ENCODE results near the gene TBX18.

TBX18 gene

DNA sequence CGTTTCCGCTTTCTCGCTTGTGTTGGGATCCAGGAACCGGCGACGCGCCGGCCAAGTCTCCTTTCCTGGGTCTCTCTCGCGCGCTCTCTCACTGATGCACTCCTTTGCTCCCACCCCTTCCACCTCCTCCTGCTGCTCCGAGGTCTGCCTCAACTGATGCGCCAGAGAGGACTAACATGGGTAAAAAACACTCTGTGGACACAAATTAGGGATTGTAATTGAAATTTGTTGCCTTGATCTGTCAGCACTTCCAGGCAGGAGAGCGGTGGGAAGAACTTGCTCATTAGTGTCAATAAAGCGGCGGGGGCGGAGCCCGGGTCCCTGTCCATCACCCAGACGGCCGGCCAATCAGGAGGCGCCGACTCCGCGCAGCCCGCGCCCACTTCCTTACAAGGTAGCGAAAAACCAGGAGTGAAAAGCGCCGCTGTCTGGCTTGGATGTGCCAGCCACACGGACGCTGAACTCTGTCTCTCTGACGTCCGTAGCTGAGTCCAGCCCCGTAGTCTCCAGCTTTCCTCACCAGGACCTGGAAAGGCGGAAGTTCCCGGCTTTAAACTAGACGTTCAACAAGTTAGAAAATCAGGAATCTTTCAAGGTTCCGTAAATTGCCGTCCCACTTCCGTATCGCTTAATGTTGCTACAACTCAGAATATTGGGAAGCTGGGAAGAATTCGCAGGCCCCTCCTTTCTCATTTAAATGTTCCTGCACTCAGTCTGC, at the start of gene TBX18:
Gene TBX18, minus strand, starts transcription at position 267 of the 718 bp plus-strand sequence. CDS start 417 bp downstream, outside the sequence.
- peak; percentile 81 for DNase-seq

DNA sequence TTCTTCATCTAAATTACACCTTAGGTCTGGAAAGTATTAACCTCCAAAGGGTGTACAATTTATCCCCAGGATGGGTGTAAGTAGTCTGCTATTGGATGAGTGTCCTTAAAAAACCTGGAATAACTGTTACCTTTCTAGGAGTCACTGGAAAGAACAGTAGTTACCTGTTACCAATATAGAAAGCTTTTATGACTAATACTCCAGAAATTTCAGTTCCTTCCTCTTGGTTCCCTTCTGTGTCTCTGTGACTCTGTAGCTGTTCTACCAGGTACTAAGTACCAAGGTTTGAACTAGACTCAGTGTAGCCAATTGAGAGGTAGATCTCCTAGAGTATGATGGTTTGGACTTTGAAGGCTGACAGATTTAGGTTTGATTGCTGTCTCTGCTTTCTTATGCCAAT, 47.0 kb upstream of the TBX18 start:
- no peak for DNase-seq

DNA sequence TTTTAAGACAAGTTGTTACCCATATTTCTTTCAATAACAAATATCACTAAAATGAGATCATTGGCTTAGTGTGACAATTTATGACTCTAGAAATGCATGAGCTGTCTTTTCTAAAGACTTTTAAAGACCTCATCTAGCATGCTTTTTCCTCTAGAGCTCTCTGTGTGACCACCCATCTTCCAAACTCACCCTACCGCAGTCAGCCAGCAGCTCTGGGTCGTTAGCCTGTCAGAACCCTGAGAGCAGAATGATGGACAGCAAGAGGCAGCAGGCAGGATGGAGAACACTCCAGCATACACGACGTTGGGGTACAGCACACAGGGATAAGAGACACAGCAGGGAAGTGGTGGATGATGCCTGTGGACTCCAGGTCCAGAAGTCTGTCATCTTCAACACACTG, 45.1 kb upstream of the TBX18 start:
- no peak for DNase-seq

DNA sequence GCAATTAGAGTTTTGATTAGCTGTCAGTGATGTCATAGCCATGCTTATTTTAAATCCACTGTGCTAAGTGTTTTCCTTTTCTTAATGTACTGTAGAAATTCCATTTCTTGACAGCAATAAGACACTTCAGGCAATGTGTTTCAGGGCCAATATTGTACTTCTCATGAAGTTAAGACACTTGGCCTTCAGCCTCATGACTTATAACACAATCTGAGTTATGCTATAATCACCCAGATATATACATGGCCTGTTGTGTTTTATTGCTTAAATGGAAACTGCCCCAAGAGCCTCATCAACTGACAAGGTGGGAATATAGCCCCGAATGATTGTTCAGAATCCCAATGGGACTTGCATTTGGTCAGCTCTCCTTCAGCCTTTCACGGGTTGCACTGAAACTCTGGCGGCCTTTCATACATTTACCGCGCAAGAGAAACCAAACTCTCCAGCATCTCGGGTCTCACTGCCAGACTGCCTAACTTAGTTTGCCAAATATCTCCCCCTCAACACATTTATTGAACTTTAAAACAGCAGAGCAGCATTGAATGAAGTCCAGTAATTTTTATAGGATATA, 44.2 kb upstream of the TBX18 start:
- DNase-seq: no peak

DNA sequence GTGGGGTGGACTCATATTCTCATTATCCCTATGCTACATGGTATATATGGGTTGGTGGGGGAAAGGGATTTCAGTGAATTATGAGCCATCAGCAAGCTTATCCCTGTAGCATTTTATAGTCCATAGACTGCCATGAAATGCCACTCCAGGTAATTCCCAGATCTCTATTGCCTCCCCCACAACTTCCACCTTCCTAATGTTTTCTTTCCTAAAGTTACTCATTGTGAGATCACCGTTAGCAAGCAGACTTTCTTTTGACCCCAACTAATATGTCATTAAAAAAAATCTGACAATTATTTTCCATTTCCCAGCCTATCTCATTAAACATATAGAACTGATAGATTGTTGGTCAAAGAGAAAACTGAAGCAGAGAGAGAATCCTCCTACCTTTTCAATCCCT, 40.7 kb upstream of the TBX18 start:
- DNase-seq: no peak

DNA sequence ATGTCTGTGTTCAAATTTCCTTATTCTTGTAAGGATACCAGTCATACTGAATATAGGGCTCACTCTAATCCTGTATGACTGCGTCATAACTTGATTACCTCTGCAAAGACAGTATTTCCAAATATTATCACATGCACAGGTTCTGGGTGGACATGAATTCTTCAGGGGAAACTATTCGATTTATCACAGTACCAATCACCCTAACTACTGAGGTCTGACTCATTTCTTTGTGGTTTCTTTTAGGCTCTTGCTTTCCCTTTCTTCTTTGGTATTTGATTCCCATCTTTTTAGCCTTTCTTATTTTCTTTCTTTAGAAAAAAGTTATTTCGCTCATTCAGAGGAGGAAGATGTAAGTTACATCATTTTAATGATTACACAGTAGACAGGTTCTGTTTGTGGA, 40.3 kb upstream of the TBX18 start:
- no peak for DNase-seq

DNA sequence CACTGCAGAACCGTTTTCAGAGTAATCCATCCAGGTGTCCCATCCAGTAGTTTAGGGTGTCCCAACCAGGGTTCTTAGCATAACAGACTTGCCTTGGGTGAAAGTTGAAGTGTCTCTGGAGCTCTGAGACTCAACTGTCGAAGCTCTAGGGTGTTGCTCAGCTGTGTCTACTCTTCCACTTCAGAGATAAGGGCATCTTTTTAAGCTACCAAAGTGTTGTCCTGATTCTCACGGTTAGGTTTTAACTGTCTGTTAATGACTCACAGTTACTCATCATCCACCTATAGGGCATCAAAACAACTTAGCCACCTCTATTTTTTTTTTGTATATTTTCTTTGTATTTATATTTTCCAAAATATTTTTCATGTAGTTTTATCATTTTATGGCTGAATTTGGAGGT, 36.9 kb upstream of the TBX18 start:
- DNase-seq: no peak

DNA sequence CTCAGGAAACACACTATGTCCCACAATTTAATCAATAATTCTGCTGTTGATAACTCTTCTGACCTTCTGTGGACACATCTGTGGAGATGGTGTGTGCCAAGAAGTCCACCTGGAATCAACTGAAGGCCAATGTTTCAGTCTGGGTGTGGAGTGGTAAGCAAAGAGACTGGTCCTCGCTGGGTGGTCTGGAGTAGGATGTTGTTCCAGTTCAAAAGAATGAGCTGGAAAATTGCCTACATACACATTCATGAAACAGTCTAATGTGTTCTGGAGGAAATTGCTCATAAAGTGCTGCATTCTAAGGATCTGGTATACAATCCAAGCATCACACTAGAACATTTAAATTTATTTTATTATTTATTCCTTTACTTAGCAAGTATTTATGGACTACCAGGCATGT, 33.9 kb upstream of the TBX18 start:
- DNase-seq: no peak

DNA sequence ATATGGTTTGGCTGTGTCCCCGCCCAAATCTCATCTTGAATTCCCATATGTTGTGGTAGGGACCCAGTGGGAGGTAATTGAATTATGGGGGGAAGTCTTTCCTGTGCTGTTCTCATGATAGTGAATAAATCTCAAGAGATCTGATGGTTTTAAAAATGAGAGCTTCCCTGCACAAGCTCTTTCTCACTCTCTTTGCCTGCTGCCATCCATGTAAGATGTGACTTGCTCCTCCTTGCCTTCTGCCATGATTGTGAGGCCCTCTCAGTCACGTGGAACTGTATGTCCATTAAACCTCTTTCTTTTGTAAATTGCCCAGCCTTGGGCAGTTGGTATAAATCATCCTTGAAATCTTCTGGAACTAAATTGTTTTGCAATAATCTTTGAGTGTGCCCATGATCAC, 31.9 kb upstream of the TBX18 start:
- no peak for DNase-seq

DNA sequence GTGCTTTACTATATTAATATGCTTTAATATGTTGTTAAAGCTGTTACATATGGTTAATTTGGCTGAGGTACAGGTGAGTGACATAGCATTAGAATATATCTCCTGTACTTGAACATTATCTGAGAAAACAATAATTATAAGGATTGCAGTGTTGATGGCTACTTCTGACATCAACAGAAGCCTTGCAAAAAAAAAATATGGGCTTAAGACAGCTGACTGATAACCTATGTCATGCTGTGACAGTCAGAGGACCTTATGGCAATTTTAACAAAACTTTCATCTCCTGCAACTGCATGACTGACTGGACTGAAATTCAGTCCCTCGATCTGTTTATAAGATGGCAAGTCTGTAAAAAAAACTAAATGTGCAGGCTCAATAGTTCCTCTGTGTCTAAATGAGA, 27.5 kb upstream of the TBX18 start:
- DNase-seq: no peak

DNA sequence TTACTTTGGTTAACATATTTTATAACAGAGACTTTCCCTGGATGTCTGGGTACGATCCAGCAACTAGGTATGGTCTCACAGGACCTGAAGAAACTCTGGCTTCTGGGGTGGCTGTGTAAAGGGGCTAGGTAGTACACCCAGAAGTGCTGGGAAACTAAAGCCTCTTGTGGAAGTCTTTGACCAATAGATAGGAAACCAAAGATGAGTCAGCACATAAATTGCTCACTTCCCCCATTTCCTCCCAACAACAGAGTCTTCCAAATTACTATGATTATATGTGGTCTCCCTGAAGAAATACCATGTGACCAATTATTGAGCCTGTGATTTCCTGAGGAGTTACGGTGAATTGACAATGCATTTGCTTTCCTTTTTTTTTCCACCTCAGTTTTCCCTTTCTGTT, 26.8 kb upstream of the TBX18 start:
- DNase-seq: no peak

DNA sequence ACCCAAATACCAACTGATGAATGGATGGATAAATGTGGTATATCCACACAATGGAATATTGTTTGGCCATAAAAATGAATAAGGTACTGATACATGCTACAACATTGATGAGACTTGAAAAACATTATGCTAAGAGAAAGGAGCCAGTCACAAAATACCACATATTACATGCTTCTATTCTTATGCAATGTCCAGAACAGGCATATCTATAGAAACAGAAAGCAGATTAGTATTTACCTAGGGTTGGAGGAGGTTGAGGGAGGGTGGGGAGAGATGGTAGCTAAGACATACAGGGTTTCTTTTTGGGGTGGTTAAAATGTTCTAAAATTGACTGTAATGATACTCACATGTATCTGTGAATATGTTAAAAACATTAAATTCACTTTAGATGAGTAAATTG, 24.8 kb upstream of the TBX18 start:
- no peak for DNase-seq

DNA sequence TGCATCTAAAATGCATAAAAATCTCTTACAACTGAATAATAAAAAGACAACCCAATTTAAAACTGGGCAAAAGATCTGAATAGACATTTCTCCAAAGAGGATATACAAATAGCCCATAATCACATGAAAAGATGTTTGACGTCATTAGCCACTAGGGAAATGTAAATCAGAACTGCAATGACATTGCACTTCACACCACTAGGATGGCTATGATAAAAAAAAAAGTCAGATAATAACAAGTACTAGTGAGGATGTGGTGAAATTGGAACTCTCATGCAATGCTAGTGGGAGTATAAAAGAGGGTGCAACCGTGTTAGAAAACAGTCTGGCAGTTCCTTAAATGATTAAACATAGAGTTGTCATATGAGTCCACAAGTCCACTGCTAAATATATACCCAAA, 24.3 kb upstream of the TBX18 start:
- DNase-seq: no peak

DNA sequence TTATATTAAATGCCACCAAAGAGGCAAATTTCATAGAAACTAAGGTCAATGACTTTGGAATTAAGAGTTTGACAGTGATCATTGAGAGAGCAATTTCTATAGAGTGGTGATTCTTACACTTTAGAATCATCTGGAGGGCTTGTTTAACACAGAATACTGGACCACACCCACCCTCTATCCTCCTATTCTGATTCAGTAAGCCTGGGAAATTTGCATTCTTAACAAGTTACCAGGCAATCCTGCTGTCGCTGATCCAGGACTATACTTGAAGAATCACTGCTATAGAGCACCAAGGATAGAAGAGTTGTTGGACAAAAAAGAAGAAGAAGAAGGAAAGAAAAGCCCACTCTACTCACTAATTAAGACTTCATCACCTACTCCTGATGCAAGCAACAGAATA, 21.3 kb upstream of the TBX18 start:
- no peak for DNase-seq

DNA sequence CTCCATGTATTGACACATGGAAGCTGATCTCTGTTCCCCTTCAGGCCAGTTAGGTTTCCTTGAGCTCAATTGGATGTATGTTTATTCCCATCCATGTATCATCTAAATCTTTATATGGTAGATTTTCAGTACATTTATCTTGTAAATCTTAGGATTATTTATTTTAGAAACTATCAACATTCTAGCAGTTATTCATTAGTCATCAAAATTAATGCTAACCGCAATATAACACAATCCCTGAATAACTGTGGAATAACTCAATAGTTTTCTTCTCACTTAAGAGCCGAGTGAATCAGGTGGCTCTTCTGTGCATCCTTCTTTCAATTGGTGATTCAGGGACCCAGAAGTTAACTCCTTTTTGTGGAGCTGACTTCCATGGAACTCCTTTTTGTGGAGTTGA, 15.5 kb upstream of the TBX18 start:
- no peak for DNase-seq

DNA sequence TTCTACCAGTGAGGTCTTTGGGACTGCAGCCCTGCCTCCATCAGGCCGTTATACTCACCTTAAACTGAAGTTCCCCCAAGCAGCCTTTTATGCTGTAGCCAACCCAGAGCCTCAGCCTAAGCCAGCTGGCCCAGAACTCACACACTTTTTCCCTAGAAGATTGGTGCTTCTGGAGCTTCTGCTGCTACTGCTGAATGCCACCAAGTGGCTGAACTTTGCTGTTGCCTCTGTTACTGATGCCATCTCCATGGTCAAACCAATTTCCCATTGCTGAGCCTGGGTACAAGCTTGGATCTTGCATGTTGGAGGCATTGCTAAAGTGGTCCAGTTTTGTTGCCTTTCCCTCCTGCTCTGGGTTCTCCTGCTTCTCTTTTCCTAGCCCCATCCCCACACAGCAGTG, 15.0 kb upstream of the TBX18 start:
- no peak for DNase-seq

DNA sequence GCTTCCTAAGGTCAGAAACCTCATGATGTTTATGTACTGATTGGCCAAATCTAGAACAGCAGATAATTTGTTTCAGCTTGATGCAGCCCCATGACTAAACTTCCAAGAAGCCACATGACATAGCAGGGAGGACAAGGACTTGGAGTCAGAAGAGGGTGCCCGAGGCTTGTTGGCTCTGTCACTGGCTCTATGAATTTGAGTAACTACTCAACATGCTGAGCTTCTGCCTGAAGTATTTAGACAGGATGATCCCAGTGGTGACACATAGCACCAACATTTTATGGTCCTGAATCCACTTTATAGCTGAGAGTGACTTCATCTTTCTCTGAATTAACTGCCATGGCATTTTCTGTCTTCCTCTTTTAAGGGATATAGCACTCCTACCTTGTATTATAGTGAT, 13.5 kb upstream of the TBX18 start:
- DNase-seq: no peak

DNA sequence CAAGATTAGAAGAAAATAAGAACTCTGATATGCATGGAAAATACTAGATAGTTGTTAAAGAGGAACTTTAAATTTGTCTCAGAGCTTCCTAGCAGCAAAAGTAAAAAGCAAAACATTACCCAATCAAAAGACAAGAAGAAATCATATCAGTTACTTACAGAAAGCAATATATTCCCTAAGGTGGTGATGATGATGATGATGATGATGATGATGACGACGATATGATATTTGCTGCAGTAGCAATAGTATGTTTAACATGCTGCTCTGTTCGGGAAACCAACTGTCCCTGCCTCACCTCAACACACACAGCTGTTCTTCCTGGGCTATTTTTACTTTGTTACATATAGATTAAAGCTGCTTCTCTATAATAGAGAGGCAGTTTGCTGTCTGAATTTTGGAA, 12.0 kb upstream of the TBX18 start:
- no peak for DNase-seq

DNA sequence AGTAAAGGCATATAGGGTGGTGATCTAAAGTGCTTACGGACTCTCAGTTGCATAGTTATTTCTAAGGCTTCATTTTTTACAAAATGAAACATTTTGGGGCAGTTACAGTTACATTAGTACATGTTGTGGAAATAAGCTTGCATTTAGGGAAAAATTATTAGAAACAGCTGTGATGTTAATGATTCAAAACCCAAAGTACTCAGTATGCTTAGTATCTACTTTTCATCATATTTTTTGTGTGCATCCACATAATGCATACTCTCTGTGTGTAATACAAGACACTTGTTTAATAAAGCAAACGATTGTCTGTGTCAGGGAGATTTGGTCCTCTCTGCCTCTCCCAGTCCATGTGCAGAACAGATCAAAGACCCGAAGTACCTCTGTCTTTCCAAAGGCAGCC, 11.4 kb upstream of the TBX18 start:
- no peak for DNase-seq

DNA sequence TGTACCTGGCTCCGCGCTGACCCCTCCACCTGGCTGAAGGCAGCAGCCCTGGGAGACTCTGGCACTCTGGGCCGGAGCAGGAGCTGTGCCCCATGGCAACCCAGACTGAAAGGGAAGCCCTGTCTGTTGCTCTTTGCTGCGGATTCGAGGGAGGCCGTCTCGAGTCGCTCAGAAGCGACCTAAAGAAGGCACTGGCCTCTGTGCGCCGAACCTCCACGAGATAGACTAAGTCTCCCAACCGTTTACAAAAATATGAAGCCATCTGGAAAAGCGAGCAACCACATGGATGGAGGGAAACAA, 10.5 kb upstream of the TBX18 start:
- DNase-seq: no peak

DNA sequence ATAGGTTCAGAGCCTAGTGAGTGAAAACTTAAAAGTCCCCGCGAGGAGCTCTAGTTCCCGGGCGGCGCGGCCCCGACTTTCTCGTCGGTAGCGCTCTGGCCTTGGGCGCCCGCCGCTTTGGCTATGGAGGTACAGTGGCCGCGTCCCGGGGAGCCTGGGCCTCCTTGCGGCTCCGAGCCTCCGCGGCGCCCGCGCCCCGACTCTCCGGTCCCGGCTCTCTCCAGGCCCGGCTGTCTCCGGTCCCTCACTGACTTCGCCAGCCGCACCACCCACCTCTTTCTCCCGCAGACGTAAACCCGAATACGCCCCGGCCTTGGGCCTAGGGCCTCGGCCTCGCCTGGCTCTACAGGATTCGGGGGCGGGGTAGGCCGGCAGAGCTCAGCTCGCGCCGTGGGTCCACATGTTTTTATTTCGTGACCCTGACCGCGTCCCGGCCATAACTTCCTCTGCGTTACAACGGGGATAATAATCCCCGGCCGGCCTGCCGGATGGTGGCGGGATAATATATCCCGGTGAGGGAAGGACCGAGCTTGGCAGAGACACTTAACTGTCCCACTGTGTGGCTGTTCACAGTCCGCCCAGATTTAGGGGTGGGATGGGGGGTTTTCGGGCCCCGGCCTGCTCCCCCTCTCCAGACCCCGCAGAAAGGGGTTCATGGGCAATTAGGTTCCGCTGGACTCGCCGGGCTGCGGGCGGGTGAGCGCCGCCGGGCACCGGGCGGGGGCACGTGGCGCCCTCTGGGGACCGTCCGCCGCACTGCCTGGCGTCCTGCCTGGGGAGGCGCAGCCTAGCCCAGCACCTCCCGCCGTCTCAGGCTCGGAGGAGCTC, 10.0 kb upstream of the TBX18 start:
- no peak for DNase-seq

DNA sequence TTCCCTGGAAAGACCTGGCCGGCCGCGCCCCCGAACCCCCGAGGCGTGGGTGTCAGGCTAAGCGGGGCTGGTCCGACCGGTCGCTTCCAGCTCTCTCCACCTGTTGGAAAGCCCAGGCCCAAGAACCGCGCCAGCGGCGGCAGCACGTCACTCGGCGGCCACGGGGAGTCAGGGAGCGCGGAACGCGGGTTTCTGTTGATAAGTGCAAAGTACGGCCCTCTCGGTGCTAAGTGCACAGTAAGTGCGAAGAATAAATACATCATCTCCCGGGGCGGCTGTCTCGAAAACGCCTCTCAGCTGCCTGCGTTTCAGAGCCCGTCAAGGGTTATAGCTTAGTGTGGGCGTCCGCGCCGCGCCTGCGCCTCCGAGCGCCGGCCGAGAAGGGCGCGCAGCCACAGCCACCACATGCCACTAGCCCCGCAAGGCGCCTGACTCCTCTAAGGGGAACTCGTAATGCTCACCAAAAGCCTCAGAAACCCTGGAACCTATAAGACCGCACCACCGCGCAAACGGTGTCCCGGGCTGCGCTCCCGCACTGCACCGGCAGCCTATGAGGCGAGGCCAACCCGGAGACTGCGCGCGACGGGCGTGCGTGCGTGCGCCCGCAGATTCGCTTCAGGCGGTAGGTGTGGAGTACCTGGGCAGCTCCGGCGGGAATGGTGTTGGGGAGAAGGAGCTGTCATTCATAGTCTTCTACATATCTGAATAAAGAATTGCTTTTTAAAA, 9.2 kb upstream of the TBX18 start:
- no peak for DNase-seq

DNA sequence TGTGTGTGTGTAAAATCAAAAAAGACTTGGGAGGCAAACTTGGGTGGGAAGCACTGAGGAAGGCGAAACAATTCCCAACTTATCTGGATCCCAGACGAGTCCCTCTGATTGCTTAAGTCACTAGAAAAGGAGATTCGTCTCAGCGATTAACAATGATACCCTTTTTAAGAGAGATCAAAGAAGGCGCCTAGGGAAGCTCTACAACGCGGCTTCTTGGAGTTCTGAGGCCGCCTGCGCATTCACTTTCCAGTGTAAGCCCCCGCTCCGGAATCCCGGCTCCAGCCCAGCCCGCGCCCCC, 8.7 kb upstream of the TBX18 start:
- no peak for DNase-seq
